Kidney epithelial cell (primary cell): ENCODE results near the gene SMAD6. TPM values are rescaled to one million over a fixed set of nuclear protein-coding genes. Genes with fewer than 3 reads are reported as not detected.

ENCODE experiments used
- DNase-seq: peaks from one replicate; pipeline ENCODE4 v3.0.0-alpha.2; 2010; ENCODE audit warnings: low read depth
- H3K27me3 ChIP-seq: 2 replicates; pipeline ENCODE4 v1.6.0; 2011; ENCODE audit warnings: low read length; ENCODE audit not compliant: control insufficient read depth, insufficient read depth
- H3K36me3 ChIP-seq: 2 replicates; pipeline ENCODE4 v1.5.1; 2011; ENCODE audit warnings: low read length; ENCODE audit not compliant: control insufficient read depth, insufficient read depth
- H3K4me3 ChIP-seq: 2 replicates; pipeline ENCODE4 v1.5.1; 2011; ENCODE audit warnings: low read depth, mild to moderate bottlenecking, control low read depth, low read length
- CTCF ChIP-seq: IDR thresholded peaks from 2 replicates; pipeline ENCODE4 v1.5.1; 2011; ENCODE audit warnings: mild to moderate bottlenecking, moderate library complexity, low read length, control low read depth, inconsistent platforms; ENCODE audit not compliant: insufficient read depth, poor library complexity, severe bottlenecking
- total RNA-seq: library from RNA; depleted of rRNA; stranded (reverse); fragments of >200 nt; gene quantifications from 2 replicates; pipeline ENCODE4 v1.2.3, GENCODE V29; 2015

SMAD6 gene
- total RNA-seq, 1 donor from 2014 or later: 8.3 TPM

- no peak for TF ChIP-seq CTCF
- Histone ChIP-seq H3K4me3 (no peak overlapping the region), H3K36me3 (no peaks in the 10 kb centered on the region), H3K27me3 (no peaks in the 10 kb centered on the region)
- DNase-seq: no peak
Measured at GRCh38 chr15:66720206-66721010, 18.4 kb downstream of the SMAD6 start.

- TF ChIP-seq CTCF: no peak
- Histone ChIP-seq H3K36me3 (no peaks in the 10 kb centered on the region), H3K27me3 (no peaks in the 10 kb centered on the region), H3K4me3 (no peak overlapping the region)
- DNase-seq: no peak
Measured at GRCh38 chr15:66721020-66721419, 19.0 kb downstream of the SMAD6 start.

DNA sequence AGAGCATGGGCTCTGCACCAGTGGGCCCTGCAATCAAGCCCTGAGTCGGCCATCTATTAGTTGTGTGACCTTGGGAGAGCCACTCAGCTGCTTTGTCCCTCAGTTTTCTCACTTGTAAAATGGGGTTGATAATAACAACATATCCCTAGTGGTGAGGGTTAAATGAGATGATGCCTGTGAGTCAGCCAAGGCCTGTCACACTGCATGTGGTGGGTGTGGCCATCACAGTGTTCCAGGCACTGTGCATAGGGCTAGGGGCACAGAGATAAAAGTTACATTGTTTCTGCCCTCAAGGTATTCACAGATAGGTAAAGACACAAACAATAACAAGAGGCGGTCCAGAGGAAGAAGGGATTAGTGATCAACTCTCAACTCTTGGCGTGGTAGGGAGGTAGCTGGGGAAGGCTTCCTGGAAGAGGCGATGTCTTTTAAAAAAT is 19.5 kb downstream of the SMAD6 start:
- Histone ChIP-seq H3K27me3 (no peaks in the 10 kb centered on the region), H3K36me3 (no peaks in the 10 kb centered on the region), H3K4me3 (no peak overlapping the region)
- DNase-seq: no peak
- TF ChIP-seq CTCF: no peak

- Histone ChIP-seq H3K27me3 (no peaks in the 10 kb centered on the region), H3K36me3 (no peaks in the 10 kb centered on the region), H3K4me3 (no peak overlapping the region)
- DNase-seq: no peak
- no peak for TF ChIP-seq CTCF
Measured at GRCh38 chr15:66721954-66722353, 19.9 kb downstream of the SMAD6 start.

GRCh38 chr15:66722757-66723540 is 20.9 kb downstream of the SMAD6 start:
- no peak for DNase-seq
- Histone ChIP-seq H3K4me3 (no peak overlapping the region), H3K27me3 (no peaks in the 10 kb centered on the region), H3K36me3 (no peaks in the 10 kb centered on the region)
- no peak for TF ChIP-seq CTCF
